ENCODE data around the gene BRF1. TPM values are rescaled to one million over a fixed set of nuclear protein-coding genes. Genes with fewer than 3 reads are reported as not detected.

BRF1 gene
- total and polyA plus RNA-seq, 3 donors from 2014 or later = 30.3 to 112 (median 95.3) TPM

GRCh38 chr14:105165761-105166485 is 134.9 kb downstream of the BRF1 start:
- WGBS, 2 donors = 83 to 91% methylated on average over 18 to 32 of the region's 32 CpGs
- no peak overlapping the region for H3K4me3 ChIP-seq
- DNase-seq = no peak
- peaks cover under 1% of the 10 kb centered on the region for H3K4me1 ChIP-seq
- no peaks in the 10 kb centered on the region for H3K36me3 ChIP-seq (ENCODE audit: low read depth, missing control alignments)
- no peak overlapping the region for H3K27ac ChIP-seq
- H3K9me3 ChIP-seq = no peaks in the 10 kb centered on the region
- TF ChIP-seq POLR2A (IDR thresholded peaks at IDR 0.05) = no peak
- TF ChIP-seq, protein P1, sequence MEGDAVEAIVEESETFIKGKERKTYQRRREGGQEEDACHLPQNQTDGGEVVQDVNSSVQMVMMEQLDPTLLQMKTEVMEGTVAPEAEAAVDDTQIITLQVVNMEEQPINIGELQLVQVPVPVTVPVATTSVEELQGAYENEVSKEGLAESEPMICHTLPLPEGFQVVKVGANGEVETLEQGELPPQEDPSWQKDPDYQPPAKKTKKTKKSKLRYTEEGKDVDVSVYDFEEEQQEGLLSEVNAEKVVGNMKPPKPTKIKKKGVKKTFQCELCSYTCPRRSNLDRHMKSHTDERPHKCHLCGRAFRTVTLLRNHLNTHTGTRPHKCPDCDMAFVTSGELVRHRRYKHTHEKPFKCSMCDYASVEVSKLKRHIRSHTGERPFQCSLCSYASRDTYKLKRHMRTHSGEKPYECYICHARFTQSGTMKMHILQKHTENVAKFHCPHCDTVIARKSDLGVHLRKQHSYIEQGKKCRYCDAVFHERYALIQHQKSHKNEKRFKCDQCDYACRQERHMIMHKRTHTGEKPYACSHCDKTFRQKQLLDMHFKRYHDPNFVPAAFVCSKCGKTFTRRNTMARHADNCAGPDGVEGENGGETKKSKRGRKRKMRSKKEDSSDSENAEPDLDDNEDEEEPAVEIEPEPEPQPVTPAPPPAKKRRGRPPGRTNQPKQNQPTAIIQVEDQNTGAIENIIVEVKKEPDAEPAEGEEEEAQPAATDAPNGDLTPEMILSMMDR (IDR thresholded peaks at IDR 0.05) = no peak
- H3K27me3 ChIP-seq = no peaks in the 10 kb centered on the region
- intact Hi-C loops (cut with DNase I; ENCODE audit: low total_unique reads) = no loop called here

GRCh38 chr14:105165134-105165704 is 135.6 kb downstream of the BRF1 start:
- Histone ChIP-seq H3K4me3 (no peak overlapping the region), H3K36me3 (ENCODE audit: low read depth, missing control alignments) (no peaks in the 10 kb centered on the region), H3K27me3 (no peaks in the 10 kb centered on the region), H3K27ac (no peak overlapping the region), H3K4me1 (no peaks in the 10 kb centered on the region), H3K9me3 (no peaks in the 10 kb centered on the region)
- intact Hi-C loops (cut with DNase I; ENCODE audit: low total_unique reads) = no loop called here
- 85% methylated on average over 9 of the region's 10 CpGs; no CpG with 5 or more reads in 1 of the 2 donors for WGBS, 2 donors
- DNase-seq = no peak
- TF ChIP-seq, protein P1 (IDR thresholded peaks at IDR 0.05) = no peak
- TF ChIP-seq POLR2A (IDR thresholded peaks at IDR 0.05) = no peak

- H3K27ac ChIP-seq = no peak overlapping the region
- intact Hi-C loops (cut with DNase I; ENCODE audit: low total_unique reads) = no loop called here
These were observed 137.6 kb downstream of the BRF1 start for GRCh38 chr14:105163040-105163742.

GRCh38 chr14:105162669-105162979 is 138.2 kb downstream of the BRF1 start:
- Histone ChIP-seq H3K27ac (no peak overlapping the region), H3K9me3 (no peaks in the 10 kb centered on the region), H3K27me3 (no peaks in the 10 kb centered on the region), H3K4me3 (no peak overlapping the region), H3K4me1 (no peaks in the 10 kb centered on the region), H3K36me3 (ENCODE audit: low read depth, missing control alignments) (no peaks in the 10 kb centered on the region)
- 92 to 94% methylated on average over 2 of the region's 2 CpGs for WGBS, 2 donors
- TF ChIP-seq, protein P1 (IDR thresholded peaks at IDR 0.05) = no peak
- TF ChIP-seq POLR2A (IDR thresholded peaks at IDR 0.05) = no peak
- intact Hi-C loops (cut with DNase I; ENCODE audit: low total_unique reads) = no loop called here
- no peak for DNase-seq

More at GRCh38 chr14:105163040-105163742, 137.6 kb downstream of the BRF1 start:
- Histone ChIP-seq H3K4me1 (no peaks in the 10 kb centered on the region), H3K4me3 (no peak overlapping the region), H3K27me3 (no peaks in the 10 kb centered on the region), H3K9me3 (no peaks in the 10 kb centered on the region), H3K36me3 (ENCODE audit: low read depth, missing control alignments) (no peaks in the 10 kb centered on the region)
- TF ChIP-seq POLR2A (IDR thresholded peaks at IDR 0.05) = no peak
- TF ChIP-seq, protein P1 (IDR thresholded peaks at IDR 0.05) = no peak
- DNase-seq = no peak
- 90 to 93% methylated on average over 9 to 18 of the region's 18 CpGs for WGBS, 2 donors

Measured in testis (tissue), 3 donors.